ENCODE data around the gene C5orf22. TPM values are rescaled to one million over a fixed set of nuclear protein-coding genes. Genes with fewer than 3 reads are reported as not detected.

C5orf22 gene
- total RNA-seq, 1 experiment from 2014 or later: 41.6 TPM

DNA sequence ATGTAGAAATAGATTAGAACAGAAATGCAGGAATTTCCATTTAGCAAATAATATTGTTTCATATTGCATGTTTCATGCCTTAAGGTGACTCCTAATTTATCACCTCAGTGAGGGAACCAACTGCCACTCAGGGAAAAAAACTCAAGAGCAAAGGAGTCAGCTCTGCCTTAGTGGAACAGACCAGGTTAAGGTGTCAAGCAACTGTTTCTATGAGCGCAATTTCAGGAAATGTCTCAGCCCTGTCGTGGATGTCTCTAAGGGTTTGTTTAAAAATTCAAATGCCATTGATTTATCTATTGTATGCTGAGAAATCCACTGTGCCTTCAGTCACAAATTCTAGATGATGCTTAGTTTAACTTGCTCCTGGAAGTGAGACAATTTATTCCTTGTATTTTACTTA is 72.1 kb downstream of the C5orf22 start:
- DNase-seq (ENCODE audit: low read depth): no peak

- no peak for DNase-seq (ENCODE audit: low read depth)
Observed at GRCh38 chr5:31604644-31605043, 72.5 kb downstream of the C5orf22 start.

Other genes with a start within 250 kb of the C5orf22 start
- 13.8 and 54.2 TPM in 2 replicates for gene DROSHA, start 208 bp upstream of the C5orf22 start, total RNA-seq (2014; rRNA removed; shearing (Covaris generic))
- gene PDZD2, start 106.8 kb downstream of the C5orf22 start, total RNA-seq (2014; rRNA removed; shearing (Covaris generic)): 2.9 and 7.1 TPM in 2 replicates